GM15510 (cell line): ENCODE data around the gene SPAG16.

Experiments
- POLR2A ChIP-seq: IDR thresholded peaks from 3 replicates; pipeline ENCODE4 v1.6.1; 2011; ENCODE audit warnings: borderline replicate concordance; ENCODE audit not compliant: insufficient read length; ENCODE audit errors: extremely low read depth

SPAG16 gene

GRCh38 chr2:213958086-213958485 is 673.8 kb downstream of the SPAG16 start:
- TF ChIP-seq POLR2A: no peak

GRCh38 chr2:213959589-213959988 is 675.3 kb downstream of the SPAG16 start:
- TF ChIP-seq POLR2A: no peak

GRCh38 chr2:213971536-213971935 is 687.3 kb downstream of the SPAG16 start:
- TF ChIP-seq POLR2A: no peak

GRCh38 chr2:213980883-213981282 is 696.6 kb downstream of the SPAG16 start:
- no peak for TF ChIP-seq POLR2A

- no peak for TF ChIP-seq POLR2A
These were observed 704.9 kb downstream of the SPAG16 start for GRCh38 chr2:213989207-213989606.

- TF ChIP-seq POLR2A: no peak
These were observed 707.3 kb downstream of the SPAG16 start for GRCh38 chr2:213991453-213992108.

- TF ChIP-seq POLR2A: no peak
These were observed 711.3 kb downstream of the SPAG16 start for GRCh38 chr2:213995400-213996105.

- TF ChIP-seq POLR2A: no peak
These were observed 720.2 kb downstream of the SPAG16 start for GRCh38 chr2:214004463-214004862.

- no peak for TF ChIP-seq POLR2A
These were observed 721.1 kb downstream of the SPAG16 start for GRCh38 chr2:214005337-214005736.

GRCh38 chr2:214006601-214007000 is 722.3 kb downstream of the SPAG16 start:
- no peak for TF ChIP-seq POLR2A

GRCh38 chr2:214011676-214012075 is 727.4 kb downstream of the SPAG16 start:
- TF ChIP-seq POLR2A: no peak

GRCh38 chr2:214014551-214015220 is 730.4 kb downstream of the SPAG16 start:
- TF ChIP-seq POLR2A: no peak

- TF ChIP-seq POLR2A: no peak
These were observed 735.1 kb downstream of the SPAG16 start for GRCh38 chr2:214019229-214019972.

- no peak for TF ChIP-seq POLR2A
These were observed 735.7 kb downstream of the SPAG16 start for GRCh38 chr2:214019973-214020345.

GRCh38 chr2:214029190-214029589 is 744.9 kb downstream of the SPAG16 start:
- TF ChIP-seq POLR2A: no peak

GRCh38 chr2:214031566-214031965 is 747.3 kb downstream of the SPAG16 start:
- no peak for TF ChIP-seq POLR2A

GRCh38 chr2:214034417-214034816 is 750.2 kb downstream of the SPAG16 start:
- TF ChIP-seq POLR2A: no peak
